ENCODE data around the gene HBP1. TPM values are rescaled to one million over a fixed set of nuclear protein-coding genes. Genes with fewer than 3 reads are reported as not detected.

HBP1 gene
- total and polyA plus RNA-seq, 2 of the 8 experiments (the other 6 are each of a cell fraction or from before 2014, with no cell fraction given): 28.9 to 29.2 TPM

DNA sequence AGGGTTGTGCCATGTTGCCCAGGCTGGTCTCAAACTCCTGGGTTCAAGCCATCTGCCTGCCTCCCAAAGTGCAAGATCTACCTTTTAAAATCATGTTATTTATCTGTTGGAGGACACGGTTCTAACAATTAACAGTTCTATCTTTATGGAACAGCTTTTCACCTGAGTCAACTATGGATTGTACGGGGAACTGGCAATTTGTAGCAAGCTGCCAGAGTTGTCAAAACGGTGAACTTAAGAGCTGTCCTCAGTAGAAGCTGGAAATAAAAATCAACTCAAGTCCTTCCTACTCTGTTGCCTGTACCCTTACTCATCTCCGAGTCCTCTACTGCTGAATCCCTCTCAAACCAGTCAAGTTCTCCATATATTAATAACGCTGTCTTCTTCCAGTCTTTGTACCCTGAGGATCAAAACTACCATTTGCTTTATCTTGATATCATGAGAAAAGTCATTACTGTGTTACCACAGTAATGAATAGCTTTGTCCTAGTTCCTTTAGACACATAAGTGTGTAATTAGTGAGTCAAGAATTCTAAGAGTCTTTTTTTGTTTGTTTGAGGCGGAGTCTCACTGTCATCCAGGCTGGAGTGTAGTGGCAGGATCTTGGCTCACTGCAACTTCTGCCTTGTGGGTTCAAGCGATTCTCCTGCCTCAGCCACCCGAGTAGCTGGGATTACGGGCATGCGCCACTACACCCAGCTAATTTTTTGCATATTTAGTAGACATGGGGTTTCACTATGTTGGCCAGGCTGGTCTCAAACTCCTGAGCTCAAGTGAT lies 28.2 kb downstream of the HBP1 start (continued):
- TF ChIP-seq CHD7 (IDR thresholded peaks at IDR 0.05; ENCODE audit: insufficient replicate concordance, low read length): no peak
- no peak for TF ChIP-seq SP4 (IDR thresholded peaks at IDR 0.05; ENCODE audit: low read length)
- TF ChIP-seq TEAD4 (IDR thresholded peaks at IDR 0.05; ENCODE audit: low read depth, low read length): no peak
- TF ChIP-seq SIRT6 (IDR thresholded peaks at IDR 0.05; ENCODE audit: low read length): no peak
- no peak for TF ChIP-seq EP300 (IDR thresholded peaks at IDR 0.05; ENCODE audit: borderline replicate concordance in 1 of 2, low read depth in 2 of 2, low read length in 2 of 2)
- TF ChIP-seq TAF1 (IDR thresholded peaks at IDR 0.05; ENCODE audit: low read depth, low read length): no peak
- TF ChIP-seq POLR2A (IDR thresholded peaks at IDR 0.05; ENCODE audit: control extremely low read depth in 1 of 2, low read depth in 2 of 2, low read length in 2 of 2): no peak
- no peak for TF ChIP-seq RNF2 (IDR thresholded peaks at IDR 0.05; ENCODE audit: borderline replicate concordance, low read depth, low read length, missing control alignments, poor library complexity, severe bottlenecking)

Measured in H1 (cell line).